ENCODE measurements around the gene NEDD4L. TPM values are rescaled to one million over a fixed set of nuclear protein-coding genes. Genes with fewer than 3 reads are reported as not detected.

The NEDD4L gene
- total RNA-seq, 6 experiments from 2014 or later: 11.2 to 28.1 (median 15.7) TPM

DNA sequence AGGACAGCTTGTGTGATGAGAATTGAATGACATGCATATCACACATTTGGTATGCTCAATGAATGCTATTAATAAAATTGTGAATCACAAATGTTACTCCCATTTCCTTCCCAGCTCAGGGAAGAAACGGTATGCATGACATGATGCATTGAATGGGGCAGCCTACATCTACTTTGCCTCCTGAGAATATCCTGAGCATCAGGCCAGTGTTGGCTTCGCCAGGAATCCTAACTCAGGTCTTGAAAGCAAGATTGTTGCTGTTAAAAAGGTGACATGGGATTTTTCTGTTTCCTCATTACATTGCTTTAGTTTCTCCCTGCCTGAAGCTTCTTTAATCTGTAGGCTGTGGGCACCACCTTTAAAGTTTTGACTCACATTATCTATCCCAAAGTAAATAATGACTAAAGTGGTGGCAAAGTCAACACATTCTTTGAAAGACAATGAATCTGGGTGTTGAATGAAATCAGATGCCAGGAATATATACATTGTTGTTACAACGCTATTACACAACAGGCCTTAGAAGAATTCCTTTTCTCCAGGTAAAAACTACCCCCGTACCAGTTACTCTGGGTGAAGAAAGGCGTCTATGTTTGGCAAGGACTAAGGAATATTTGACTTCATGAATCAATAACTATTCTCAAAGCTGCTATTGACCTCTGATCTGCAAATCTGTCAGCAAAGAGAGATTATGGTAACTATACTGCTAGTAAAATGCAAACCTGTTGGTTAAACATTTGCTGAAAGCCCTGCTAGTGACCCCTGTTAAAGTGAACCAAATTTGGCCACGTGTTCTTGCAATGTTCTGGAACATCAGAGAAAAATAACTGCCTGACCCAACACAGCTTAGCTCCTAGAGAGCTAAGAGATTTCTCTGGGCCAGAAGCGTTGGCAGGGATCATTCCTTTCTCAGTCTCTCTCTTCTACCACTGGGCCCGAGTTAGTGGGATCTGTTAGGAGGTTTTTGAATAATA lies 30.5 kb upstream of the NEDD4L start:
- Mint-ChIP-seq H3K27ac (no peak overlapping the region), H3K9me3 (peaks cover 12% of the 10 kb centered on the region), H3K4me1 (ENCODE audit: low read depth) (no peaks in the 10 kb centered on the region), H3K27me3 (ENCODE audit: insufficient read depth) (peaks cover 37% of the 10 kb centered on the region), H3K4me3 (no peak overlapping the region), H3K36me3 (ENCODE audit: low read depth) (peaks cover 7% of the 10 kb centered on the region)
- DNase-seq: no peak
- no peak for TF ChIP-seq CTCF (IDR thresholded peaks at IDR 0.05)

DNA sequence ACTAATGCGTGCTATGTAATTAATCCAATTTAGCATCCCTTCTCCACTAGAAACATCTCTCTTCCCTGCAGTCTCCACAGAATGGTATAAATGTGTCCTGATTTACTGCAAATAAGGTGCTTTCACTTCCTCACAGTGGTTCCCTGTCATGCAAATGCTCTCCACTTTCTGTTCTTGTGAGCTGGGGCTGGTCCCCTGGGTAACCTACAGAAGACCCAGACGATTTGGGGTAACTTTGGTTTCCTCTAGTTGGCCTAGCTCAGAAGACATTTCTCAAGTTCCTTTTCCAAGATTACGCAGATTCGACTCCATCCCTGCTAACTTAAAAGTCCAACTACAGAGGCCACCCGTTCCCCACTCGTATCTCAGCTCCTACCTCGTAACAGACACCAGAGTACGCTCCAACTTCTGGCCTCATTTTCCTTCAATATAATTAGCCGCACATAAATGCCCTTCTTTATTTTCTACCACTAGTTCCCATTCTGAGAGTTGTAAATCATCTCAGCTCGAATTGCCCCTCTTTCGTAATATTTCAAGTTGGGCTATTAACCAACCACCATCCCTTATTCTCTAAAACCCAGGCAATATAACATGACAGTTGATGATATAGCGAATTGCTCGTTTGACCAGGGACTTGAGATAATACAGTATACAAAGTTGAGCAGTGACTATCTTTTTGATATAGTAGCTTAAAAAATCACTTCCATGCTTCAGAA lies 28.8 kb upstream of the NEDD4L start:
- DNase-seq: no peak
- H3K4me1 Mint-ChIP-seq (ENCODE audit: low read depth): no peaks in the 10 kb centered on the region
- H3K36me3 Mint-ChIP-seq (ENCODE audit: low read depth): peaks cover 7% of the 10 kb centered on the region
- H3K9me3 Mint-ChIP-seq: peaks cover 12% of the 10 kb centered on the region
- H3K4me3 Mint-ChIP-seq: no peak overlapping the region
- no peak for TF ChIP-seq CTCF (IDR thresholded peaks at IDR 0.05)
- peaks cover 29% of the 10 kb centered on the region for H3K27me3 Mint-ChIP-seq (ENCODE audit: insufficient read depth)
- no peak overlapping the region for H3K27ac Mint-ChIP-seq

DNA sequence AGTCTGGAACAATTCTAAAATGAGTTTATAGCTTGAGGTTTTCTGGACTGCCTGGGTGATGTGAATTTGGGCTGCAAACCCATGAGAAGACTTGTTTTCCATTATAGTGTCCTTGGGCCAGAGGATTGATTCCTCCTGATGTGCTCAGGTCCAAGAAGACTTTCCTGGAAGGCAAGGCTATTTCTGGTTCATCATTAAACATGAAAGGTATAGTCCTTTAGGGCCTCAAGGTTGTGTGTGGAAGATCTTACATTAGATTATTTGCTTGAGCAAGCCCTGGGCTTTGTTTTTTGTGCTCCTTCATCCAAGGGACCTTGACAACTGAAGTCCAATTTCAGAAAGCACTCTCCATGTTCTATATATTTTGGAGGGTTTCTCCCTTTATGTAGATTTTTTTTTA lies 26.8 kb upstream of the NEDD4L start:
- DNase-seq: no peak
- no peak for TF ChIP-seq CTCF (IDR thresholded peaks at IDR 0.05)
- H3K4me1 Mint-ChIP-seq (ENCODE audit: low read depth): no peaks in the 10 kb centered on the region

DNA sequence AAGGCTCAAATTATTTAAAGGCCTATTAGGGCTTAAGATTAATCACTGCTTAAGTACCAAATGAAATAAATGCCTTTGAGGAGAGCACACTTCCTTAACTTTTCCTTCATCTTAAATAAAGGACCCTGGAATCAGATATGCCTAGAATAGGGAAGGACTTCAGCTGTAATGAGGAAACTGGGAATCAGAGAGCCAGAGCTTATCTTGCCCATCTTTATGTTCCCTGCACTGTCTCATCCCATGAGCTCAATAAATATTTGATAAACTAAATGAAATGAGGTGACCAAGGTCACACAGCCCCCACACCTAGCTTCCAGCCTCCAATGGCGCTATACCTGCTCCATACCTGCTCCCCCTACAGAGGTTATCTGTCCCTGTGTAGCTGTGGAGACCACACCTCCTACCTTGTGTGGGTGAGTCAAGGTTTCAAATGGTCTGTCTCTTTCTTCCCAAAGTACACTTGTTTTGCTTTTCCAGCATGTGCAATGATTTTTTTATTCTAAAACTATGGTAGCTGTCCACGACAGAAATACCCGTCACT lies 23.4 kb upstream of the NEDD4L start:
- H3K36me3 Mint-ChIP-seq (ENCODE audit: low read depth): peaks cover 7% of the 10 kb centered on the region

More for the DNA sequence above, 26.8 kb upstream of the NEDD4L start:
- H3K36me3 Mint-ChIP-seq (ENCODE audit: low read depth): peaks cover 7% of the 10 kb centered on the region
- H3K27ac Mint-ChIP-seq: no peak overlapping the region
- peaks cover 31% of the 10 kb centered on the region for H3K27me3 Mint-ChIP-seq (ENCODE audit: insufficient read depth)
- peaks cover 12% of the 10 kb centered on the region for H3K9me3 Mint-ChIP-seq
- no peak overlapping the region for H3K4me3 Mint-ChIP-seq

More for the DNA sequence above, 23.4 kb upstream of the NEDD4L start:
- Mint-ChIP-seq H3K4me3 (no peak overlapping the region), H3K27ac (no peak overlapping the region), H3K4me1 (ENCODE audit: low read depth) (no peaks in the 10 kb centered on the region), H3K27me3 (ENCODE audit: insufficient read depth) (peaks cover 30% of the 10 kb centered on the region), H3K9me3 (peaks cover 12% of the 10 kb centered on the region)
- no peak for DNase-seq
- TF ChIP-seq CTCF (IDR thresholded peaks at IDR 0.05): no peak
